ENCODE measurements around the gene EHBP1L1. TPM values are rescaled to one million over a fixed set of nuclear protein-coding genes. Genes with fewer than 3 reads are reported as not detected.

EHBP1L1 gene
- total RNA-seq, 1 experiment from 2014 or later = 39.2 TPM

DNA sequence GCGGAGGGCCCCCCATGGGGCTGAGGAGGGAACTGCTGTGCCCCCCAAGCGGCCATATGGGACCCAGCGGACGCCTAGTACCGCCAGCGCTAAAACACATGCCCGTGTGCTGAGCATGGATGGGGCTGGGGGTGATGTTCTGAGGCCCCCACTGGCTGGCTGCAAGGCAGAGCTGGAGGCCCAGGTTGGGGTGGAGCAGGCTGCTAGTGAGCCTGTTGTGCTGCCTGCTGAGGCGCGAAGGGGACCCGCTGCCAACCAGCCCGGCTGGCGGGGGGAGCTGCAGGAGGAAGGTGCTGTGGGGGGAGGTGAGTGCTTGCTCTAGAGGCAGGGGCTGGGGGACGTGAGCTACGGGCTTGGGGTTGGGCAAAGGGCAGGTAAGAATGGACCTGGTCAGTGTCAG, 42.9 kb downstream of the EHBP1L1 start:
- in situ Hi-C loops (cut with HindIII; ENCODE audit: low pct_unique_long_range_greater_than_20kb, low sequenced_read_pairs) = no loop called here

DNA sequence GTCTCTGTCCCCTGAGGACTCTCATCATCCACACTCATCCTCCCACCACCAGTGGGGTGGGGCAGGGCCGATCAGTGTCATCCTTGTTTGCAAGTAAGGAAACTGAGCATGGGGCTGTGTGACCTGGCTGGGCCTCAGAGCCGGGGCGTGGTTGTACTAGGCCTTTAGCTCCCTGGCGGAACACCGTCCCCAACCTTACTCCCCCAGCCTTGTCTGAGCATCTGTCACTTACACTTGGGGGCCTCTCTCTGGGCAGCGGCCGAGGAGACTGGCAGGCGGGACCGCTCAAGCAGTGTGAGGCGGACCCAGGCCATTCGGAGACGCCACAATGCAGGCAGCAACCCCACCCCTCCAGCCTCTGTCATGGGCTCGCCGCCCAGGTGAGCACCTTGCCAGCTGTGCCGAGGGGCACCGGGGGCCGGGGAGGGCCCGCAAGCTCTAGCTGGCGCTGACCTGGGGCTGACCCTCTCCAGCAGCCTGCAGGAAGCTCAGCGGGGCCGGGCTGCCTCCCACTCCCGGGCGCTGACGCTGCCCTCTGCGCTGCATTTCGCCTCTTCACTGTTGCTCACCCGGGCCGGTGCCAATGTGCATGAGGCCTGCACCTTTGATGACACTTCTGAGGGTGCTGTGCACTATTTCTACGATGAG, 43.6 kb downstream of the EHBP1L1 start:
- no peak for DNase-seq (ENCODE audit: low read depth)
- in situ Hi-C loops (cut with HindIII; ENCODE audit: low pct_unique_long_range_greater_than_20kb, low sequenced_read_pairs) = no loop called here

More for the DNA sequence above, 42.9 kb downstream of the EHBP1L1 start:
- no peak for DNase-seq (ENCODE audit: low read depth)

DNA sequence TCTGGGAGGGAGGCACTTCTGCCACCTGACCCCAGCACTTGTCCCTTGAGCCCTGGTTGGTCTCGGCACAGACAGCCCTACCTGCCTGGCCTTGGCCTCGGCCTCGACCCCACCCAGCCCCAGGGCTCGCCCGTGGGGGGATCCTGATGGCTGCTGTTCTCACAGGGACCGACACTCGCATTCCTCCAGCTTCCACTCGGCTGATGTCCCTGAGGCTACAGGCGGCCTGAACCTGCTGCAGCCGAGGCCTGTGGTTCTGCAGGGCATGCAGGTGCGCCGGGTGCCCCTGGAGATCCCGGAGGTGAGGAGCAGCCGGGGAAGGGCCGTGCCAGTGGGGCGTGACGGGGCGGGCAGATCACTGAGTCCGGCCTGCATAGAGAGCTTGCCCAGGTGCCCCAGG, 44.8 kb downstream of the EHBP1L1 start:
- no peak for DNase-seq (ENCODE audit: low read depth)
- in situ Hi-C loops (cut with HindIII; ENCODE audit: low pct_unique_long_range_greater_than_20kb, low sequenced_read_pairs) = no loop called here

DNA sequence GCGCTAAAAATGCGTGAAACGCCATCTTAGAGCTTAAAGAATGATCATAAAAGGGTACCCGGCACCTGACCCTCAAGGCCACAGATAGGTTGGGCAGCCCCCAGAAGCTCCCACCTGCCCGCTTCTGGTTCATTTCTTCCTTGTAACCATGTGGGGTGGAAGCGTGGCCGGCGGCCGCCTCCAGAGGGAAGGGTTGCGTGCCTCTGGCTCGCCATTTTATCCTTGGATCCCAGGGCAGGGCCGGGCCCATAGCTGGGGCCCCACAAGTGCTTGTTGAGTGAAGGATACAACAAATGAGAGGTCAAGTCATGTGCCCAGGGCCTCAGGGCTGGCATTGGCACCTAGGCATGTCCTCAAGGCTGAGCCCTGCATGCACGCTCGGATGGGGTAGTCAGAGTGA, 45.6 kb downstream of the EHBP1L1 start:
- in situ Hi-C loops (cut with HindIII; ENCODE audit: low pct_unique_long_range_greater_than_20kb, low sequenced_read_pairs) = no loop called here
- DNase-seq (ENCODE audit: low read depth) = no peak

DNA sequence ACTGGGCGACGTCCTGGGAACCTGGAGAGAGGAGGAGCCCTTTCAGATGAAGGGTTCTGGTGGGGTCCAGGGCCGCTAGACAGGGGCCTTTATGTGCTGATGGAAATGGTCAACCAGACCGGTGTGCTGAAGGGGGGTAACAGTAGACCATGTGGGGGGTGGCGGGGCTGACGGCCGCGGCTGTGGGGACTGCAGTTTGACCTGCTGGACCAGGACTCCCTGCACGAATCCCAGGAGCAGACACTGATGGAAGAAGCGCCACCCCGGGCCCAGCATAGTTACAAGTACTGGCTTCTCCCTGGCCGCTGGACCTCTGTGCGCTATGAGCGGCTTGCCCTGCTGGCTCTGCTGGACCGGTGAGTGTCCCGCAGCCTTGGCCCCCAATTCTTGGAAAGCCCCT, 46.2 kb downstream of the EHBP1L1 start:
- in situ Hi-C loops (cut with HindIII; ENCODE audit: low pct_unique_long_range_greater_than_20kb, low sequenced_read_pairs) = no loop called here
- no peak for DNase-seq (ENCODE audit: low read depth)

DNA sequence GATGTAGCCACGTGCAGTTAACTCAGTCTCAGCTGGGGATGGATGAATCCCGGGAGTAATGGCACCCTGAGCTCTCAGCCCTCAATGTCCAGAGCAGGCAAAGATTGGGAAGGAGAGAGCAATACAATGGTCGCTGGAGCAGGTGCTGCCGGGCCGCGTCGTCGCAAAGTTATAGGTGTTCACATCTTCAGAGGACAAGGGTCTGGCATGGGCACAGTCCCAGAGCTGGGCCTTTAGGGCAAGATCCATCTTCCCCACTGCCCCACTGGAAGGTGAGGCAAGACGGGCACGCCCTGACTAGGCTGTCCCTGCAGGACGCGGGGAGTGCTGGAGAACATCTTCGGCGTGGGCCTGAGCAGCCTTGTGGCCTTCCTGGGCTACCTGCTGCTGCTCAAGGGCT, 47.3 kb downstream of the EHBP1L1 start:
- DNase-seq (ENCODE audit: low read depth) = no peak
- in situ Hi-C loops (cut with HindIII; ENCODE audit: low pct_unique_long_range_greater_than_20kb, low sequenced_read_pairs) = no loop called here

DNA sequence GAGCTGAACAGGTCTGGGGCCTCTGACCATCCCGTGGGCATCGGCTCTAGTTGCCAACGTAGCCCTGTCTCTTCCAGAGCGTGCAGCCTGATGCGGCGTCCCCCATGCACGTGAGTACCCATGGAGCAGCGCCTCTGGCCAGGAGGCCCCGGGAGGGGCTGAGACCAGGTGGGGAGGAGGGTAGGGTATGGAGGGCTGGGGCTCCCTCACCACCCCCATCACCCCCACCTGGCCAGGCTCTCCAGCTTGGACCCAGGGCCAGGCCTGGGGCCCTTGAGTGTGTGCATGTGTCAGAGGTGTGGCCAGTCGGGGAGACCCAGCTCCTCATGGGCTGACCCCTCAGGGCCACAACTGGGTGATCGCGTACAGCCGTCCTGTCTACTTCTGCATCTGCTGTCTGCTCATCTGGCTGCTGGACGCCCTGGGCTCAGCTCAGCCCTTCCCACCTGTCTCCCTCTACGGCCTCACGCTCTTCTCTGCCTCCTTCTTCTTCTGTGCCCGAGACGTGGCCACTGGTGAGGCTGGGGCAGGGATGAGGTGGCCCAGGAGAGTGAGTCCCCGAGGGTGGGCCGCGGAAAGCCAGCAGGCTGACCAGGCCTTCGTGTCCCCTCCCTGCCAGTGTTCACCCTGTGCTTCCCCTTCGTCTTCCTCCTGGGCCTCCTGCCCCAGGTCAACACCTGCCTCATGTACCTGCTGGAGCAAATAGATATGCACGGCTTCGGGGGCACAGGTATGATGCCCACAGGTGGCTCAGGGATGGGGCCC, 48.2 kb downstream of the EHBP1L1 start:
- in situ Hi-C loops (cut with HindIII; ENCODE audit: low pct_unique_long_range_greater_than_20kb, low sequenced_read_pairs) = no loop called here
- DNase-seq (ENCODE audit: low read depth) = no peak

GRCh38 chr11:65624931-65625627, 49.2 kb downstream of the EHBP1L1 start:
- in situ Hi-C loops (cut with HindIII; ENCODE audit: low pct_unique_long_range_greater_than_20kb, low sequenced_read_pairs) = no loop called here

DNA sequence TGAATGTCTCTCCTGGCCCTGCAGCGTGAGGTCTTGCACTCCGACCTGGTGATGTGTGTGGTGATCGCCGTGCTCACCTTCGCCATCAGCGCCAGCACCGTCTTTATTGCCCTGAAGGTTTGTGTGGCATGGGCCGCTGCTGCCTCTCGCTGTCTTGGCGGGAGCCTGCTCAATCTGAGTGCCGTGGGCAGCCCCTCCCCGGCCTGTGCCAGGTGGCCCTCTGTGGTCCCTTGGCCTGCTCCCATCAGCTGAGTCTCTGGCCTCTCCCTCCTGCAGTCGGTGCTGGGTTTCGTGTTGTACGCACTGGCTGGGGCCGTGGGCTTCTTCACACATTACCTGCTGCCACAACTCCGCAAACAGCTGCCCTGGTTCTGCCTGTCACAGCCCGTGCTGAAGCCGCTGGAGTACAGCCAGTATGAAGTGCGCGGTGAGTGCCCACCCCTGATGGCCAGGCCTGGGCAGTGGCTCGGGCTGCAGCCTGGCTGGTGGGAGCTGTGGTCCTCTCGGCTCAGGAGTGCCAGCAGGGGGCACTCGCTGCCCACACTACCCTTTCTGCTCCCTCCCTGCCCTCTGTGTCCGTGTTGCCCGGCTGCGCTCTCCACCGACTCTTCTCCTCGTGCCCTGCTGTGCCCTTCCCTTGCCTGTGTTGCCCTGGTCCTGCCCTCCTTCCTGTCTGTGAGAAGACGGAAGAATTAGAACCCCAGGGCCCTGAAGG, 49.9 kb downstream of the EHBP1L1 start:
- in situ Hi-C loops (cut with HindIII; ENCODE audit: low pct_unique_long_range_greater_than_20kb, low sequenced_read_pairs) = no loop called here

More at GRCh38 chr11:65624931-65625627, 49.2 kb downstream of the EHBP1L1 start:
- DNase-seq (ENCODE audit: low read depth) = no peak

DNA sequence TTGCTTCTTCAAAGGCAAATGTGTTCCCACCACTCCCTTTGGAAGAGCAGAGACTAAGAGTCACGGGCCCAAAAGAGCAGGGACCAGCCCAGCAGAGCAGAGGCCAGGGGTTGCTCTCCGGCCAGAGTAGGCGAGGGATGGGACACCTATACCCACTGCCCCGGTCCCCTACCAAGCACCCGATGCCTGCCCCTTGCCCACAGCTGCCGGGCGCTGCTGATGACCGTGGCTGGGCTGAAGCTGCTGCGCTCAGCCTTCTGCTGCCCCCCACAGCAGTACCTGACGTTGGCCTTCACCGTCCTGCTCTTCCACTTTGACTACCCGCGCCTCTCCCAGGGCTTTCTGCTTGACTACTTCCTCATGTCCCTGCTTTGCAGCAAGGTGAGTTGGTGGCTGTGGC, 51.3 kb downstream of the EHBP1L1 start:
- DNase-seq (ENCODE audit: low read depth) = no peak
- in situ Hi-C loops (cut with HindIII; ENCODE audit: low pct_unique_long_range_greater_than_20kb, low sequenced_read_pairs) = no loop called here

More for the DNA sequence above, 49.9 kb downstream of the EHBP1L1 start:
- DNase-seq (ENCODE audit: low read depth) = no peak

DNA sequence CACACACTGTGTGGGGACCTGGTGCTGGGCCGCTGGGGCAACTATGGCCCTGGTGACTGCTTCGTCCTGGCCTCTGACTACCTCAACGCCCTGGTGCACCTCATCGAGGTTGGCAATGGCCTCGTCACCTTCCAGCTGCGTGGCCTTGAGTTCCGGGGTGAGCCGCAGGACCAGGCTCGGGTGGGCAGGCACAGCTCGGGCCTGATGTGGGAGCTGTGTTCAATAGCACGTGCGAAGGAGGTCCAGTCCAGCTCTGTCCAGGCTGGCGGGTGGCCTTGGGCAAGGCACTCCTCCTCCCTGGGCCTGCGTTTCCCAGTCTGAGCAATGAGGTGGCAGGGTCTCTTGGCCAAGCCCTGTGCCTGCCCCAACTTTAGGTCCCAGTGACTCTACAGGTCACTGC, 53.7 kb downstream of the EHBP1L1 start:
- DNase-seq (ENCODE audit: low read depth) = no peak
- in situ Hi-C loops (cut with HindIII; ENCODE audit: low pct_unique_long_range_greater_than_20kb, low sequenced_read_pairs) = no loop called here

DNA sequence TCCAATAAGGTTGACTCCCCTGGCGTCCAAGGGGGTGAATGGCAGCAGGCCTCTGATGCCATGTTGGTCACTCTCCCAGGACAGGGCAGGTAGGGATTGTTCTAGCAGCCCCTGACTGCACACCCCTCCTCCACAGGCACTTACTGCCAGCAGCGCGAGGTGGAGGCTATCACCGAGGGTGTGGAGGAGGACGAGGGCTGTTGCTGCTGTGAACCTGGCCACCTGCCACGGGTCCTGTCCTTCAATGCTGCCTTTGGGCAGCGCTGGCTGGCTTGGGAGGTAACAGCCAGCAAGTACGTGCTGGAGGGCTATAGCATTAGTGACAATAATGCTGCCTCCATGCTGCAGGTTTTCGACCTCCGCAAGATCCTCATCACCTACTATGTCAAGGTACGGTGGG, 54.4 kb downstream of the EHBP1L1 start:
- in situ Hi-C loops (cut with HindIII; ENCODE audit: low pct_unique_long_range_greater_than_20kb, low sequenced_read_pairs) = no loop called here

DNA sequence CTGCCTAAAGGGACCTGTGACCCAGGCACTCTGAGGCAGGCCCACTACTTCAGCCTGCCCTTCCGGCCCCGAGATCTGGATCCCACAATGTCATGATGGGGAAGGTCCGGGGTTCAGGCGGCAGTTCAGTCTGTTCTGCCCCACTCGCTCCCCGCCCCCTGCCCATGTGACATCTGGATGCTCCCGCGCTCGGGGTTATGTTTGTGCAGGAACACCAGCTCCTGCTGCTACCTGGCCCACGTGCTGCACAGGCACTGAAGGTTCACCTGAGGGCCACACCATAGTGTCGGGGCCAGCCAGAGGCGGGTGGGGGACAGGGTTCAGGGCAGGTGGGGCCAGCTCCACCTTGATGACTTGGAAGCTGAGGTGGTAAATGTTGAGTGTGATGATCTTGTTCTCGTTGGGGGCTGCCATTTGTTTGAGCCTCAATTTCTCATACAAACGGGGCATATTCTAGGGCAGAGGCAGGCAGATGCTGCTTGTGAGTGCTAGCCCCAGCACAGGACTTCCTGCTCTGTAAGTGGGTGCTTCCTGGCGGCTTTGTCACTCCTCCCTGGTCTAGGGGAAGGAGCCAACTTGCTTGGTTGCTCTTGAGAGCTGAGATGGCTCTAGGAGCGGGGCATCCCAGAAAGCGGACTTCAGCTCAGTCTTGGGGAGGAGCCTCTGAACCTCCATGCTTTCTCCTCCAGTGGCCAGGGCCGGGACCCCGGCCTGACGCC, 57.7 kb downstream of the EHBP1L1 start:
- DNase-seq (ENCODE audit: low read depth) = no peak
- in situ Hi-C loops (cut with HindIII; ENCODE audit: low pct_unique_long_range_greater_than_20kb, low sequenced_read_pairs) = no loop called here

More for the DNA sequence above, 54.4 kb downstream of the EHBP1L1 start:
- no peak for DNase-seq (ENCODE audit: low read depth)

DNA sequence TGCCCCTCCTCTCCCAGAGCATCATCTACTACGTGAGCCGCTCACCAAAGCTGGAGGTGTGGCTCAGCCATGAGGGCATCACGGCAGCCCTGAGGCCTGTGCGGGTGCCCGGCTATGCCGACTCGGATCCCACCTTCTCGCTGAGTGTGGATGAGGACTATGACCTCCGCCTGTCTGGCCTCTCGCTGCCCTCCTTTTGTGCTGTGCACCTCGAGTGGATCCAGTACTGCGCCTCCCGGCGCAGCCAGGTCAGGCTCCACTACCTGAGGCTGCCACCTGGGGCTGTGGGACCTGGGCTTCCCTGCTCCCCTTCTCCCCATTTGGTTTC, 58.2 kb downstream of the EHBP1L1 start:
- no peak for DNase-seq (ENCODE audit: low read depth)
- in situ Hi-C loops (cut with HindIII; ENCODE audit: low pct_unique_long_range_greater_than_20kb, low sequenced_read_pairs) = no loop called here

GRCh38 chr11:65634440-65634839, 58.6 kb downstream of the EHBP1L1 start:
- no peak for DNase-seq (ENCODE audit: low read depth)
- in situ Hi-C loops (cut with HindIII; ENCODE audit: low pct_unique_long_range_greater_than_20kb, low sequenced_read_pairs) = no loop called here

DNA sequence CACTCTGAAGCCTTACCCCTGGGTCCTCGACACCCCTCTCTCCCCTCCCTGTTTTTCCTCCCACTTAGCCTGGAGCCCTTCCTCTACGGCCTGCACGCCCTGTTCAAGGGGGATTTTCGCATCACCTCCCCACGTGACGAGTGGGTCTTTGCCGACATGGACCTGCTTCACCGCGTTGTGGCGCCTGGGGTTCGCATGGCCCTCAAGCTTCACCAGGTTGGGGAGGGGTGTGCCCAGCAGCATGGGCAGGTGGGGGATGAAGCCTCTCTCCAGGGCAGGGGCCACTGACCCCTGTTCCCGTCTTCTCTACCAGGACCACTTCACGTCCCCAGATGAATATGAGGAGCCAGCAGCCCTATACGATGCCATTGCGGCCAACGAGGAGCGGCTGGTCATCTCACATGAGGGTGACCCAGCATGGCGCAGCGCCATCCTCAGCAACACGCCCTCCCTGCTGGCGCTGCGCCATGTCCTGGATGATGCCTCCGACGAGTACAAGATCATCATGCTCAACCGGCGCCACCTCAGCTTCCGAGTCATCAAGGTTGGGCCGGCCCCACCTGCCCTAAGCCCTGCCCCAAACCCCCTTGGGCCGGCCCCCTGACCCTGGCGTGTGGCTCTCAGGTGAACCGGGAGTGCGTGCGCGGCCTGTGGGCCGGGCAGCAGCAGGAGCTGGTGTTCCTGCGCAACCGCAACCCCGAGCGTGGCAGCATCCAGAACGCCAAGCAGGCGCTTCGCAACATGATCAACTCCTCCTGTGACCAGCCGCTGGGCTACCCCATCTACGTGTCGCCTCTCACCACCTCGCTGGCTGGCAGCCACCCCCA, 59.3 kb downstream of the EHBP1L1 start:
- no peak for DNase-seq (ENCODE audit: low read depth)
- in situ Hi-C loops (cut with HindIII; ENCODE audit: low pct_unique_long_range_greater_than_20kb, low sequenced_read_pairs) = no loop called here

All from Caki2 (cell line).